K562 (cell line): ENCODE data around the gene ZNRF3. TPM values are rescaled to one million over a fixed set of nuclear protein-coding genes. Genes with fewer than 3 reads are reported as not detected.

Experiments
- ARID3B ChIP-seq: fragments of 250-450 bp; sonication (Bioruptor Pico); IDR thresholded peaks from 2 replicates; pipeline ENCODE4 v1.4.0; 2020; ENCODE audit warnings: borderline replicate concordance
- ARID4B ChIP-seq: sonication (generic); formaldehyde crosslinking; IDR thresholded peaks from 2 replicates; pipeline ENCODE4 v1.8.0; 2022; ENCODE audit warnings: mild to moderate bottlenecking, missing genetic modification reagents
- SNIP1 ChIP-seq: fragments of 450-650 bp; IDR thresholded peaks from 2 replicates; pipeline ENCODE4 v1.7.1; 2017; ENCODE audit warnings: low read depth, mild to moderate bottlenecking
- TEAD4 ChIP-seq, 2 experiments: sonication (generic) in 1 of 2; formaldehyde crosslinking in 1 of 2; IDR thresholded peaks; 2 replicates each; pipeline versions ENCODE4 v1.6.1 to v1.8.0; 2012 to 2022; ENCODE audit warnings: borderline replicate concordance in 1 of 2, inconsistent platforms in 1 of 2, low read length in 1 of 2, mild to moderate bottlenecking in 1 of 2, missing genetic modification reagents in 1 of 2
- polyA plus RNA-seq, 8 experiments: library from polyadenylated mRNA; depleted of rRNA in 4 of 8; stranded (reverse) in 5 of 8; unstranded in 3 of 8; fragments of >200 nt; fragmentation: Nextera tagmentation in 2 of 8; fragmentation: Illumina TruSeq in 1 of 8; extraction: Ambion mirVana in 2 of 8; extraction: Trizol in 1 of 8; gene quantifications; 2 replicates each; pipeline versions ENCODE4 v1.2.1 to v1.2.3, GENCODE V29; 2011 to 2014; ENCODE audit warnings: inconsistent platforms in 1 of 8, missing spikeins in 1 of 8
- total RNA-seq, 7 experiments: library from RNA; depleted of rRNA in 6 of 7; stranded (reverse); fragments of >200 nt in 6 of 7; fragmentation: Illumina TruSeq in 2 of 7; extraction: Trizol in 2 of 7; gene quantifications; 2 replicates each; pipeline versions ENCODE4 v1.2.1 to v1.2.3, GENCODE V29; 2011 to 2021; ENCODE audit warnings: low replicate concordance in 1 of 7

The ZNRF3 gene
- total and polyA plus RNA-seq, 9 of the 15 experiments (the other 6 are each of a cell fraction or from before 2014, with no cell fraction given): 0.41 to 5.9 (median 1.7) TPM

GRCh38 chr22:28986366-28986765, 103.0 kb downstream of the ZNRF3 start (continued):
- TF ChIP-seq ARID4B (no peak), ARID3B (CRISPR knock-in tag) (no peak), SNIP1 (no peak), TEAD4 (IDR thresholded peaks at IDR 0.05; ENCODE audit: low read length) (no peak), TEAD4 (CRISPR knock-in tag; IDR thresholded peaks at IDR 0.05; ENCODE audit: borderline replicate concordance) (no peak)
